Measurements from ENCODE around the gene EFCAB5. TPM values are rescaled to one million over a fixed set of nuclear protein-coding genes. Genes with fewer than 3 reads are reported as not detected.

Gene EFCAB5
- total and polyA plus RNA-seq, 2 of the 13 experiments (the other 11 are each of a cell fraction or from before 2014, with no cell fraction given): 0.15 TPM; not detected in 1

DNA sequence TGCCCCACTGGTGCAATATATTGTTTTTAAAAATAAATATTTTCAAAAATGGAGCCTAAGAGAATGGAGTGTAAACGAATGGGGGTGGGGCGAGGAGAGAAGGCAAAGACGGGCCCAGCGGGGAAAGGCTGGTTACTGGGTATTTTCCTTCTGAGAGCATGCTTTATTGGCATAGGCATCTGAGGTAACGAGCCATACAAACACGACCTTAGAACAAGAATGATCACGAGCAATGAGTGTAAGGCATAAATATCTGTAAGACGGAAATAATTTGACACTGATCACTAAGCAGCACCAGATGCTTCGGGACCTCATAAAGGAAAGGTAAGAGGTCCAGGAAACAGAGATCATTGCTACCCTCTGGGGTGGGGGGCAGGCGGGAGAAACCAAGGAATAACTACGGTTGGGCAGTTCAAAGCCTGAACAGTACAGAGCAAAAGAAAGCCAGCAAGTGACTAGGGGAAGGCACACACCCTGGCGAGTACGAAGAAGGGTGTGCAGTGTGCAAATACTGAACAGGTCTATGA lies 12.4 kb upstream of the EFCAB5 start (continued):
- TF ChIP-seq, protein P1, sequence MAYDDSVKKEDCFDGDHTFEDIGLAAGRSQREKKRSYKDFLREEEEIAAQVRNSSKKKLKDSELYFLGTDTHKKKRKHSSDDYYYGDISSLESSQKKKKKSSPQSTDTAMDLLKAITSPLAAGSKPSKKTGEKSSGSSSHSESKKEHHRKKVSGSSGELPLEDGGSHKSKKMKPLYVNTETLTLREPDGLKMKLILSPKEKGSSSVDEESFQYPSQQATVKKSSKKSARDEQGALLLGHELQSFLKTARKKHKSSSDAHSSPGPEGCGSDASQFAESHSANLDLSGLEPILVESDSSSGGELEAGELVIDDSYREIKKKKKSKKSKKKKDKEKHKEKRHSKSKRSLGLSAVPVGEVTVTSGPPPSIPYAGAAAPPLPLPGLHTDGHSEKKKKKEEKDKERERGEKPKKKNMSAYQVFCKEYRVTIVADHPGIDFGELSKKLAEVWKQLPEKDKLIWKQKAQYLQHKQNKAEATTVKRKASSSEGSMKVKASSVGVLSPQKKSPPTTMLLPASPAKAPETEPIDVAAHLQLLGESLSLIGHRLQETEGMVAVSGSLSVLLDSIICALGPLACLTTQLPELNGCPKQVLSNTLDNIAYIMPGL (CRISPR knock-in tag; IDR thresholded peaks at IDR 0.05; ENCODE audit: borderline replicate concordance in 1 of 2, low read depth in 1 of 2): 0 out of 4 replicates have a peak, but pooled peaks of 1 of the 2 experiments have one; percentile 8
- TF ChIP-seq, protein P2, sequence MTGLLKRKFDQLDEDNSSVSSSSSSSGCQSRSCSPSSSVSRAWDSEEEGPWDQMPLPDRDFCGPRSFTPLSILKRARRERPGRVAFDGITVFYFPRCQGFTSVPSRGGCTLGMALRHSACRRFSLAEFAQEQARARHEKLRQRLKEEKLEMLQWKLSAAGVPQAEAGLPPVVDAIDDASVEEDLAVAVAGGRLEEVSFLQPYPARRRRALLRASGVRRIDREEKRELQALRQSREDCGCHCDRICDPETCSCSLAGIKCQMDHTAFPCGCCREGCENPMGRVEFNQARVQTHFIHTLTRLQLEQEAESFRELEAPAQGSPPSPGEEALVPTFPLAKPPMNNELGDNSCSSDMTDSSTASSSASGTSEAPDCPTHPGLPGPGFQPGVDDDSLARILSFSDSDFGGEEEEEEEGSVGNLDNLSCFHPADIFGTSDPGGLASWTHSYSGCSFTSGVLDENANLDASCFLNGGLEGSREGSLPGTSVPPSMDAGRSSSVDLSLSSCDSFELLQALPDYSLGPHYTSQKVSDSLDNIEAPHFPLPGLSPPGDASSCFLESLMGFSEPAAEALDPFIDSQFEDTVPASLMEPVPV (CRISPR knock-in tag; IDR thresholded peaks at IDR 0.05): 0 out of 2 replicates have a peak, but pooled peaks have one; percentile 11
- no peak for TF ChIP-seq ZNF451 (CRISPR knock-in tag; IDR thresholded peaks at IDR 0.05)

DNA sequence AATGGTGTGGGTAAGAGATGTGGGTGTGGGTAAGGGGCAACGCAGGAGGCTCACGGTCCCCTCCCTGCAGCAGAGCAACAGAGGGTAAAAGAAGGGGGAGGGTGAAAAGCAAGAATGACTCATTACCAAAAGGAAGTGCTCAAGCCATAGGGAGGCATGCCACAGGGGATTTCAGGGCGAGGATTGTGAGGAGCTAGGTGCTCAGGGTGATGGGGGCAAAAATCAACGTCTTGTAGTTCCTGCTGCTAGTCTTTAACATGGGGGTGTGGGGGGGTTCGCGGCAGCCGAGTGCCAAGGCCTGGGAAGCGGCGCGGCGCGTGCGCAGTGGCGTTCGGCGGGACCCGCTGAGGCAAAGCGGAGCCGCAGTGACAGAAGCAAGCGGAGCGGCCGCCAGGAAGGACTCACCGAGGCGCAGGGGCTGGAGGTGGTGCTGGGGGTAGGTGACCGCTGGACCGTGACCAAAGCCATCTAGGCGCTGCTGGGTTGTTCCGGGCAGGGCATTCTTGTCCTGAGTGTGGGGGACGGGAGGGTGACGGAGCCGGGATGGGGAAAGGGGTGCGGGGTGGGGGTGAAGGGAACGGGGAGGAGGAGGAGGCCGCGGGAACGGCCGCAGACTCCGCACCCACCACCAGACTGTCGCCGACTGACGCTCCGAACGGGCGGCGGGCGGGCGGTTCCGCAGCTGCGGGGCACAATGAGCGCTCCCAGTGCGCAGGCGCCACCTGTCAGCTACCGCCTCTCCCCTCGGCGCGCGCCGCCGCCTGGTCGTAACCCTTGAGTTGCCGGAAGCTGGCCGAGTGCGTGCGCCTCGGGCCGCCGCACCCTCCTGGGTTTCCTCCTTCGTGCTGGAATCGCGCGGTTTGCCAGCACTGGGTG lies 11.7 kb upstream of the EFCAB5 start, which contains the start of gene SSH2:
Gene SSH2, minus strand, starts transcription at position 696 of the 876 bp plus-strand sequence. Its CDS starts 228 bp downstream, at position 468.
- in situ Hi-C loops (cut with HindIII; ENCODE audit: extremely low pct_ligation_motif_present, low pct_unique_long_range_greater_than_20kb): loop anchor here (5.0 to 10.0 kb wide), 2 partner anchors 122 to 295 kb away; no protein-coding TSS in a partner anchor
- peaks cover 48% of the 10 kb centered on the region for H3K4me1 ChIP-seq (ENCODE audit: insufficient read depth, low read length)
- H3K4me2 ChIP-seq (ENCODE audit: low read depth, low read length): peak within 1 kb of the TSS; percentile 90
- H3K9me3 ChIP-seq (ENCODE audit: low read length): no peaks in the 10 kb centered on the region
- ATAC-seq (peak; percentile 77), FAIRE-seq (no peak), DNase-seq (ENCODE audit: low spot score) (peak; percentile 78)
- BruUV-seq (replicated peaks): no TSS peak
- H2AFZ ChIP-seq (ENCODE audit: low read length): peak within 1 kb of the TSS; percentile 94
- peak within 1 kb of the TSS; percentile 76 for H3K27ac ChIP-seq (ENCODE audit: extremely low read length, insufficient read depth, low read length)
- H4K20me1 ChIP-seq (ENCODE audit: insufficient read depth, low read length): no peaks in the 10 kb centered on the region; the same call in 1 of the 2 replicates
- no peaks in the 10 kb centered on the region for H3K36me3 ChIP-seq (replicated peaks in 1 of 2; ENCODE audit: control insufficient read depth in 1 of 2, insufficient read depth in 2 of 2, low read length in 2 of 2)
- peak within 1 kb of the TSS; percentile 76 for H3K9ac ChIP-seq (ENCODE audit: insufficient read depth, low read depth, low read length)
- 2% methylated on average over 14 of the region's 71 CpGs for WGBS (ENCODE audit: low lambda C conversion rate)
- peak within 1 kb of the TSS; percentile 81 to 98 (median 86) for H3K4me3 ChIP-seq (replicated peaks in 1 of 3; ENCODE audit: insufficient read depth in 1 of 3, low read depth in 2 of 3, low read length in 3 of 3)
- ChIA-PET CTCF (ENCODE audit: low intra/inter-chr PET ratio, low total read pairs) (interaction anchor here (2.5 kb wide), 1 partner anchor 123 kb away, joined by 31 read pairs; no protein-coding TSS in a partner anchor), POLR2A (interaction anchor here (0.9 to 1.2 kb wide), 2 partner anchors 13 to 122 kb away, joined by 3 to 5 read pairs; no protein-coding TSS in a partner anchor)
- intact Hi-C loops (cut with micrococcal nuclease; ENCODE audit: unreplicated experiment): loop anchor here (5.0 to 10.0 kb wide), 2 partner anchors 37 to 165 kb away; no protein-coding TSS in a partner anchor
- H3K79me2 ChIP-seq (ENCODE audit: insufficient read depth, low read length): peaks cover 35% of the 10 kb centered on the region
- no peaks in the 10 kb centered on the region; a peak in 1 of 5 replicates for H3K27me3 ChIP-seq (ENCODE audit: control insufficient read depth in 1 of 2, insufficient read depth in 2 of 2, low read length in 2 of 2)
- TF ChIP-seq ZNF775 (CRISPR knock-in tag; IDR thresholded peaks at IDR 0.05; ENCODE audit: borderline replicate concordance) (no peak), SMAD3 (CRISPR knock-in tag; IDR thresholded peaks at IDR 0.05) (no peak), ZBTB3 (CRISPR knock-in tag; IDR thresholded peaks at IDR 0.05; ENCODE audit: borderline replicate concordance, low read depth) (no peak), ZNF44 (CRISPR knock-in tag; IDR thresholded peaks at IDR 0.05) (0 out of 2 replicates have a peak, but pooled peaks have one; percentile 40), FOXJ3 (CRISPR knock-in tag; IDR thresholded peaks at IDR 0.05; ENCODE audit: borderline replicate concordance) (no peak), ZNF883 (CRISPR knock-in tag; IDR thresholded peaks at IDR 0.05; ENCODE audit: not compliant biosample characterization) (peak; percentile 72), CBX5 (CRISPR knock-in tag; IDR thresholded peaks at IDR 0.05; ENCODE audit: borderline replicate concordance) (no peak), ERF (CRISPR knock-in tag; IDR thresholded peaks at IDR 0.05) (0 out of 2 replicates have a peak, but pooled peaks have one; percentile 40), ZNF781 (CRISPR knock-in tag; IDR thresholded peaks at IDR 0.05; ENCODE audit: borderline replicate concordance, not compliant biosample characterization) (no peak), SNAI1 (CRISPR knock-in tag; IDR thresholded peaks at IDR 0.05; ENCODE audit: borderline replicate concordance) (no peak)
